ENCODE results near the gene OPN1MW2. TPM values are rescaled to one million over a fixed set of nuclear protein-coding genes. Genes with fewer than 3 reads are reported as not detected.
"Not testable (repeated sequence)": the region's sequence is repeated elsewhere in the genome, so short reads cannot be mapped to it uniquely, and the experiment has no call there.

The OPN1MW2 gene
- total RNA-seq, 1 donor from 2014 or later, result not detected

- not testable (repeated sequence) for DNase-seq (ENCODE audit: extremely low read depth, low read depth, low spot score)
Observed at GRCh38 chrX:154263072-154263471, 43.5 kb downstream of the OPN1MW2 start.

GRCh38 chrX:154269245-154269644 lies 49.7 kb downstream of the OPN1MW2 start:
- not testable (repeated sequence) for DNase-seq (ENCODE audit: extremely low read depth, low read depth, low spot score)

Other genes with a start within 250 kb of the OPN1MW2 start
- gene HCFC1, start 247.9 kb upstream of the OPN1MW2 start, total RNA-seq, result 54.4 and 91.0 TPM in 2 replicates
- gene TMEM187, start 247.0 kb upstream of the OPN1MW2 start, total RNA-seq, result 3.3 and 6.7 TPM in 2 replicates
- 106 and 116 TPM in 2 replicates for gene IRAK1, start 199.9 kb upstream of the OPN1MW2 start, total RNA-seq
- gene MECP2, start 122.0 kb upstream of the OPN1MW2 start, total RNA-seq, result 28.8 and 45.2 TPM in 2 replicates
- gene OPN1LW, start 75.5 kb upstream of the OPN1MW2 start, total RNA-seq, result not detected in 2 replicates
- gene OPN1MW, start 37.2 kb upstream of the OPN1MW2 start, total RNA-seq, result not detected in 2 replicates
- gene OPN1MW3, start 37.8 kb downstream of the OPN1MW2 start, total RNA-seq, result not detected in 2 replicates
- gene TEX28, start 75.4 kb downstream of the OPN1MW2 start, total RNA-seq, result not detected in 2 replicates
- not detected in 2 replicates for gene TKTL1, start 76.0 kb downstream of the OPN1MW2 start, total RNA-seq
- gene FLNA, start 154.9 kb downstream of the OPN1MW2 start, total RNA-seq, result 2,158 and 2,243 TPM in 2 replicates
- 61.2 and 64.1 TPM in 2 replicates for gene EMD, start 159.5 kb downstream of the OPN1MW2 start, total RNA-seq
- gene RPL10, start 178.6 kb downstream of the OPN1MW2 start, total RNA-seq, result 5,051 and 8,288 TPM in 2 replicates
- 71.8 and 97.7 TPM in 2 replicates for gene DNASE1L1, start 189.5 kb downstream of the OPN1MW2 start, total RNA-seq
- gene TAFAZZIN, start 191.8 kb downstream of the OPN1MW2 start, total RNA-seq, result 37.7 and 75.2 TPM in 2 replicates
- gene ATP6AP1, start 208.9 kb downstream of the OPN1MW2 start, total RNA-seq, result 115 and 164 TPM in 2 replicates
- 84.3 and 115 TPM in 2 replicates for gene GDI1, start 217.4 kb downstream of the OPN1MW2 start, total RNA-seq
- 78.8 and 92.5 TPM in 2 replicates for gene FAM50A, start 224.4 kb downstream of the OPN1MW2 start, total RNA-seq
- 25.4 and 29.2 TPM in 2 replicates for gene PLXNA3, start 238.5 kb downstream of the OPN1MW2 start, total RNA-seq

Data from glomerular endothelial cell (primary cell).